Measurements from ENCODE around the gene PCSK4.

- no peak for TF ChIP-seq SP1 (IDR thresholded peaks at IDR 0.05)
- TF ChIP-seq PKNOX1 (IDR thresholded peaks at IDR 0.05), result no peak
- no peak for TF ChIP-seq HDGF (IDR thresholded peaks at IDR 0.05; ENCODE audit: borderline replicate concordance)
- no peak for TF ChIP-seq BHLHE40 (IDR thresholded peaks at IDR 0.05; ENCODE audit: borderline replicate concordance)
- TF ChIP-seq SUZ12 (IDR thresholded peaks at IDR 0.05), result no peak
- TF ChIP-seq TARDBP (IDR thresholded peaks at IDR 0.05), result no peak
- no peak for TF ChIP-seq LEF1 (IDR thresholded peaks at IDR 0.05; ENCODE audit: borderline replicate concordance)
- no peak for TF ChIP-seq FOXM1 (IDR thresholded peaks at IDR 0.05; ENCODE audit: borderline replicate concordance)
- no peak for TF ChIP-seq FOXA1 (IDR thresholded peaks at IDR 0.05)
- TF ChIP-seq FOXK2 (IDR thresholded peaks at IDR 0.05), result no peak
- no peak for TF ChIP-seq L3MBTL2 (conservative IDR thresholded peaks at IDR 0.05)
These were observed 35.2 kb upstream of the PCSK4 start for GRCh38 chr19:1525343-1525742.
